Left ventricle myocardium superior (tissue), 1 donor: ENCODE results near the gene TMTC4. TPM values are rescaled to one million over a fixed set of nuclear protein-coding genes. Genes with fewer than 3 reads are reported as not detected.

Experiments
- ATAC-seq: fragments of 200-7000 bp; cut with Tn5 transposase; one replicate; pipeline ENCODE4 v1.9.1; 2020; ENCODE audit warnings: mild to moderate bottlenecking, moderate library complexity
- DNase-seq: peaks from one replicate; pipeline ENCODE4 v3.0.0-alpha.2; 2020
- intact Hi-C: fragments of 100-400 bp; cut with micrococcal nuclease; formaldehyde crosslinking; loops from one replicate; pipeline ENCODE4 v1.11.0; 2022
- total RNA-seq: library from RNA; stranded (reverse); fragmentation: NEBNext Ultra II Directional; extraction: Animal tissue kit (Norgen Biotek cat#: 25700); gene quantifications from one replicate; pipeline ENCODE4 v1.2.1, GENCODE V29; 2021
- donor health status: DM: no; HTN: yes; CAD: no; lungs with severe emphysema.

TMTC4 gene
- total RNA-seq, 1 donor from 2014 or later: 8.4 TPM

DNA sequence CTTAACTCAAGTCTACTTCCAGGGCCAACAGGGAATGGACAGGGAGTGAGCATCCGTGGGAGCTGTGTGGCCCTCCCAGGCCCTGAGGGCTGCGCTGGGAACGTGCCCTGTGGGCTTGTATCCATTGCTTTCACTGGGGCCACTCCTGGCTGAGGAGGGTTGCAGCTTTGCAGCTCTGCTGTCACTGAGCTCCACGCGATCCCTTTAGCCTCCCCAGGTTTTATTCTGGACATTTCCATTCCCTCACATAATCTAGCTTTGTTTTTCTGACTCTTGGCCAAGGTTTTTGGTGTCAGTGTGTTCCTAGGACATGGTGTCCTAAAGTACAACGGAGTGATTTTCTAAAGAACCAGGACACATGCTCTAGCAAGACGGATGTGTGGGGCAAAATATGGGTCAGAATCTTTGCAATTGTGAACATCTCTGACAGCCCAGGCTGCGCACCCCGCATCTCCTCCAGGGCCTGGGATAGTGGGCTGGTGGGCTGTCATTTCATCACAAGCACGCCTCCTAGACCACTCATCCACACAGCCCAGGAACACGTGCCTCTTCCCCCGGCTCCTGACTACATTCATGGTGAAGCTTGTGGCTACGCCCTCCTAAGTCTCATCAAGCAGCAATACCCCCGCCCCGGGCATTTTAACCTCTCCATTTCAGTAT lies 114.0 kb downstream of the TMTC4 start:
- intact Hi-C loops: no loop called here
- peak; percentile 60 for ATAC-seq
- DNase-seq: no peak

DNA sequence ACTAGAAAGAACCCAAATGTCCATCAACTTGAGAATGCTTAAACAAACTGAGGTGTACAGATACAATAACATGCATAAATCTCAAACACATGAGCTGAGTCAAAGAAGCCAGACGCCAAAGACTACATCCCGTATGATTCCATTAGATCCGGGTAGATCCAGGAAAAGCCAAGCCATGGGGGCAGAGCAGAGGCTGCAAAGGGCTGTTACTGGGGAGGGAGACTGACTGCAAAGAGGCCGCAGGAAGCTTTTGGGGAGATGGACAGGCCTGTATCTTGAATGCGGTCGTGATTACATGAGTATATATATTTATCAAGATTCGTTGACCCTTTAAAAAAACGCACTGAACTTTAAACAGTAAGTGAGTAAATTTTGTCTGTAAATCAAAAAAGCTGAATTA lies 114.7 kb downstream of the TMTC4 start:
- DNase-seq (no peak), ATAC-seq (no peak)
- intact Hi-C loops: no loop called here

Other genes starting within 250 kb of the TMTC4 start
- gene GGACT, start 86.0 kb downstream of the TMTC4 start, total RNA-seq: 1.4 TPM